CD4-positive, alpha-beta memory T cell (primary cell): ENCODE measurements around the gene DNAJC12. TPM values are rescaled to one million over a fixed set of nuclear protein-coding genes. Genes with fewer than 3 reads are reported as not detected.
A peak's percentile ranks its signal among the peaks of the same experiment; 100 is the strongest.

Source experiments
- CTCF ChIA-PET: fragments of 350-600 bp; sonication (Branson Sonifier 250); formaldehyde crosslinking; loops from one replicate; lab custom pipeline; 2021; ENCODE audit warnings: inconsistent platforms; ENCODE audit not compliant: partially characterized antibody; lab: Charles Lee
- POLR2A ChIA-PET: fragments of 350-600 bp; sonication (Branson Sonifier 250); formaldehyde crosslinking; loops from one replicate; lab custom pipeline; 2021; ENCODE audit not compliant: partially characterized antibody; lab: Charles Lee
- DNase-seq, 5 donors: peaks; one replicate each; pipeline versions ENCODE4 v3.0.0 to v3.0.0-alpha.2; 2020 to 2022; ENCODE audit warnings: mixed read lengths in 1 of 5
- H3K27ac ChIP-seq: one replicate; pipeline ENCODE4 v1.7.0; 2013; ENCODE audit warnings: low read depth, low read length
- H3K27me3 ChIP-seq: 2 replicates; pipeline ENCODE4 v1.7.0; 2013; ENCODE audit warnings: mild to moderate bottlenecking, low read length, moderate library complexity; ENCODE audit not compliant: insufficient read depth
- H3K36me3 ChIP-seq: 2 replicates; pipeline ENCODE4 v1.7.0; 2013; ENCODE audit warnings: mild to moderate bottlenecking, low read length, moderate library complexity; ENCODE audit not compliant: insufficient read depth
- H3K4me1 ChIP-seq: 2 replicates; pipeline ENCODE4 v1.7.0; 2013; ENCODE audit warnings: mild to moderate bottlenecking, low read length, moderate library complexity; ENCODE audit not compliant: insufficient read depth
- H3K4me3 ChIP-seq, 2 donors: one replicate each; pipeline ENCODE4 v1.7.0; 2013; ENCODE audit warnings: low read length in 2 of 2, mild to moderate bottlenecking in 1 of 2
- H3K9me3 ChIP-seq, 2 donors: one replicate each; pipeline ENCODE4 v1.7.0; 2013; ENCODE audit warnings: low read length in 2 of 2, control low read depth in 1 of 2; ENCODE audit not compliant: control insufficient read depth in 1 of 2
- H3K27ac Mint-ChIP-seq, 7 donors: one replicate each; pipeline ENCODE4 v1.8.0; 2020 to 2021; ENCODE audit warnings: mixed read lengths in 7 of 7, mild to moderate bottlenecking in 6 of 7, inconsistent platforms in 3 of 7, moderate library complexity in 3 of 7
- H3K27me3 Mint-ChIP-seq, 2 donors: one replicate each; pipeline ENCODE4 v1.8.0; 2020 to 2021; ENCODE audit warnings: mixed read lengths in 2 of 2
- H3K36me3 Mint-ChIP-seq, 2 donors: one replicate each; pipeline ENCODE4 v1.8.0; 2020 to 2021; ENCODE audit warnings: mixed read lengths in 2 of 2, inconsistent platforms in 1 of 2, mild to moderate bottlenecking in 1 of 2
- H3K4me1 Mint-ChIP-seq, 4 donors: one replicate each; pipeline ENCODE4 v1.8.0; 2020 to 2021; ENCODE audit warnings: mixed read lengths in 4 of 4, mild to moderate bottlenecking in 1 of 4
- H3K4me3 Mint-ChIP-seq, 8 donors: one replicate each; pipeline ENCODE4 v1.8.0; 2020 to 2021; ENCODE audit warnings: mixed read lengths in 8 of 8, mild to moderate bottlenecking in 7 of 8, moderate library complexity in 6 of 8, inconsistent platforms in 3 of 8
- H3K9me3 Mint-ChIP-seq, 8 donors: one replicate each; pipeline ENCODE4 v1.8.0; 2020 to 2021; ENCODE audit warnings: mixed read lengths in 8 of 8, mild to moderate bottlenecking in 5 of 8, inconsistent platforms in 3 of 8, moderate library complexity in 1 of 8
- intact Hi-C: fragments of 100-400 bp; cut with micrococcal nuclease; formaldehyde crosslinking; loops from one replicate; pipeline ENCODE4 v1.15.1; 2023
- polyA plus RNA-seq, 2 donors: library from polyadenylated mRNA; unstranded; fragments of 300-500 nt; fragmentation: Illumina TruSeq; gene quantifications; one replicate each; pipeline ENCODE4 v1.2.3, GENCODE V29; 2021
- total RNA-seq, 2 experiments: library from RNA; stranded (reverse); gene quantifications; one replicate each; pipeline ENCODE4 v1.2.3, GENCODE V29; 2021

DNAJC12 gene
- total and polyA plus RNA-seq, 4 experiments from 2014 or later, result 0.22 TPM; not detected in 3

- Histone ChIP-seq H3K4me1 (no peaks in the 10 kb centered on the region), H3K27ac (no peak overlapping the region), H3K27me3 (no peaks in the 10 kb centered on the region), H3K9me3 (no peaks in the 10 kb centered on the region), H3K4me3 (no peak overlapping the region), H3K36me3 (no peaks in the 10 kb centered on the region)
- H3K4me1 Mint-ChIP-seq, result no peaks in the 10 kb centered on the region
- ChIA-PET CTCF (no interaction called here), POLR2A (no interaction called here)
- peak overlapping the region in 1 of 7 donors; percentile 5 for H3K27ac Mint-ChIP-seq
- no peaks in the 10 kb centered on the region for H3K9me3 Mint-ChIP-seq
- H3K36me3 Mint-ChIP-seq, result no peaks in the 10 kb centered on the region
- no peak for DNase-seq
- H3K4me3 Mint-ChIP-seq, result no peak overlapping the region
- H3K27me3 Mint-ChIP-seq, result peaks cover 0 to 7% of the 10 kb centered on the region in 2 donors
- intact Hi-C loops, result no loop called here
These were observed 18.2 kb downstream of the DNAJC12 start for GRCh38 chr10:67819768-67820204.

GRCh38 chr10:67818323-67818722, 19.7 kb downstream of the DNAJC12 start:
- Mint-ChIP-seq H3K27me3 (peaks cover 0 to 7% of the 10 kb centered on the region in 2 donors), H3K27ac (no peak overlapping the region), H3K9me3 (no peaks in the 10 kb centered on the region), H3K36me3 (no peaks in the 10 kb centered on the region), H3K4me1 (no peaks in the 10 kb centered on the region), H3K4me3 (no peak overlapping the region)
- no peak for DNase-seq
- intact Hi-C loops, result no loop called here
- H3K4me3 ChIP-seq, result no peak overlapping the region
- ChIA-PET CTCF (no interaction called here), POLR2A (no interaction called here)
- H3K36me3 ChIP-seq, result no peaks in the 10 kb centered on the region
- no peaks in the 10 kb centered on the region for H3K27me3 ChIP-seq
- no peaks in the 10 kb centered on the region for H3K4me1 ChIP-seq
- H3K27ac ChIP-seq, result no peak overlapping the region
- no peaks in the 10 kb centered on the region for H3K9me3 ChIP-seq

DNA sequence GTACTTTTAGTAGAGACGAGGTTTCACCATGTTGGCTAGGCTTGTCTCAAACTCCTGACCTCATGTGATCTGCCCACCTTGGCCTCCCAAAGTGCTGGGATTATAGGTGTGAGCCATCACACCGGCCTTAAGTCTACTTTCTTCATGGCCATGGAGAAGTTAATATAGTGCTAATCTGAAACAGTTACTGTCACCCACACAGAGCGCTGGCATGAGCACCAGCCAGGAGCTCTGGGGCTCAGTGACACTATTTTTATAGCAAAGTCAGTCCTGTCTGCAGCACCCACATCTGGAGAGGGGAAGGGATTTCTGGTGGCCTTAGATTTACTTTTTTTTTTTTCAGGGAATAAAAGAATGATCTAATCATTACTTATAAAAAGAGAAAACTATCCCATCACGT, 21.3 kb downstream of the DNAJC12 start:
- Histone ChIP-seq H3K9me3 (no peaks in the 10 kb centered on the region), H3K27me3 (no peaks in the 10 kb centered on the region), H3K4me3 (no peak overlapping the region), H3K4me1 (no peaks in the 10 kb centered on the region), H3K27ac (no peak overlapping the region), H3K36me3 (no peaks in the 10 kb centered on the region)
- H3K9me3 Mint-ChIP-seq, result no peaks in the 10 kb centered on the region
- no peak for DNase-seq
- ChIA-PET POLR2A (no interaction called here), CTCF (no interaction called here)
- no peaks in the 10 kb centered on the region for H3K36me3 Mint-ChIP-seq
- H3K27ac Mint-ChIP-seq, result no peak overlapping the region
- H3K27me3 Mint-ChIP-seq, result peaks cover 5 to 6% of the 10 kb centered on the region in 2 donors
- intact Hi-C loops, result no loop called here
- H3K4me3 Mint-ChIP-seq, result no peak overlapping the region
- no peaks in the 10 kb centered on the region for H3K4me1 Mint-ChIP-seq

- intact Hi-C loops, result no loop called here
- CTCF ChIA-PET, result no interaction called here
These were observed 22.4 kb downstream of the DNAJC12 start for GRCh38 chr10:67815571-67816059.

GRCh38 chr10:67812007-67812406, 26.0 kb downstream of the DNAJC12 start:
- DNase-seq, result no peak
- Histone ChIP-seq H3K4me1 (no peaks in the 10 kb centered on the region), H3K9me3 (no peaks in the 10 kb centered on the region), H3K27ac (no peak overlapping the region), H3K4me3 (no peak overlapping the region), H3K27me3 (no peaks in the 10 kb centered on the region), H3K36me3 (no peaks in the 10 kb centered on the region)
- H3K36me3 Mint-ChIP-seq, result no peaks in the 10 kb centered on the region
- no peak overlapping the region for H3K4me3 Mint-ChIP-seq
- ChIA-PET CTCF (interaction anchor here (1.3 to 2.4 kb wide), 3 partner anchors 24 to 114 kb away, joined by 5 to 6 read pairs (median 6); no protein-coding TSS in a partner anchor), POLR2A (no interaction called here)
- no peaks in the 10 kb centered on the region for H3K4me1 Mint-ChIP-seq
- no peak overlapping the region for H3K27ac Mint-ChIP-seq
- intact Hi-C loops, result no loop called here
- H3K9me3 Mint-ChIP-seq, result no peaks in the 10 kb centered on the region
- H3K27me3 Mint-ChIP-seq, result peaks cover 4 to 9% of the 10 kb centered on the region in 2 donors

More at GRCh38 chr10:67815571-67816059, 22.4 kb downstream of the DNAJC12 start:
- no peaks in the 10 kb centered on the region for H3K36me3 Mint-ChIP-seq
- POLR2A ChIA-PET, result no interaction called here
- H3K4me3 Mint-ChIP-seq, result no peak overlapping the region
- no peaks in the 10 kb centered on the region for H3K27me3 ChIP-seq
- no peaks in the 10 kb centered on the region for H3K9me3 Mint-ChIP-seq
- no peak for DNase-seq
- H3K4me3 ChIP-seq, result no peak overlapping the region
- H3K36me3 ChIP-seq, result no peaks in the 10 kb centered on the region
- H3K4me1 ChIP-seq, result no peaks in the 10 kb centered on the region
- H3K27ac ChIP-seq, result no peak overlapping the region
- H3K9me3 ChIP-seq, result no peaks in the 10 kb centered on the region
- no peaks in the 10 kb centered on the region for H3K4me1 Mint-ChIP-seq
- peak overlapping the region in 1 of 7 donors; percentile 64 for H3K27ac Mint-ChIP-seq
- H3K27me3 Mint-ChIP-seq, result peaks cover 4 to 6% of the 10 kb centered on the region in 2 donors

DNA sequence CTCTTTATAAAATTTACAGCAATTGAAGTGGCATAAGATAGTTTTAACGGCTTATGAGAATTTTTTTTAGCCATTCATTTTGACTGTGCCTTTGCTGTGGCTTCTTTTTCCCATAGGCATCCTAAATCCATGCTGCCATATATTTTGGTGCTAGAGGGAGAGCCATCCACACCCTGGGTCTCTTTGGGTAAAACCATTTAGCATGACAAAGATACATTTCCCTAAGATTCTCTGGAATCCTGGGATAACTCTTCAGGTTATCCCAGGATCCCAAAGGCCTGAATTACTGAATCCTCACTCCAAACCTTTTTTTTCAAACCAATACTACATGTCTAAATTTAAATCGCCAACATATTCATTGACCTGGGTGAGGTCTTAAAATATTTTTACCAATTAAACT, 28.9 kb downstream of the DNAJC12 start:
- H3K36me3 Mint-ChIP-seq, result no peaks in the 10 kb centered on the region
- no peak overlapping the region for H3K4me3 Mint-ChIP-seq
- Histone ChIP-seq H3K4me1 (no peaks in the 10 kb centered on the region), H3K27me3 (no peaks in the 10 kb centered on the region), H3K36me3 (no peaks in the 10 kb centered on the region), H3K27ac (no peak overlapping the region), H3K4me3 (no peak overlapping the region), H3K9me3 (no peaks in the 10 kb centered on the region)
- CTCF ChIA-PET, result no interaction called here
- H3K4me1 Mint-ChIP-seq, result no peaks in the 10 kb centered on the region
- intact Hi-C loops, result no loop called here
- no peak for DNase-seq
- H3K27me3 Mint-ChIP-seq, result peaks cover 4 to 9% of the 10 kb centered on the region in 2 donors
- POLR2A ChIA-PET, result no interaction called here
- H3K27ac Mint-ChIP-seq, result no peak overlapping the region
- no peaks in the 10 kb centered on the region for H3K9me3 Mint-ChIP-seq

DNA sequence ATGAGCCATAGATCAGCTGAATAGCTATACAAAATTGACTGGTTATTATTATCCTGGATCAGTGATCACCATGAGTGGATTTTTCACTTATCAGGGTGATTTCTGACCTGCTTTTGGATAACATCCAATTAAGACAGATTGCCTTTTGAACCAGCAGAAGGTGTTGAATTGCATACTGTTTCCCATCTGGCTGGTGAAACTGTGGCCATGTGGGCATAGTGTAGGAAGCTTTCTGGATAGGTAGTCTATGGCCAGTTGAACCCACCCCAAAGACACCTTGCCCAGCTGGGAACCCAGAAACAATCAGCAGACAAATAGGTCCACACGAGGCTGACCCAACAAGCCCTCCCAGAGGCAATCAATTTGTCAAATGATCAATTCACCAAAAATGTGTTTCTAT, 29.3 kb downstream of the DNAJC12 start:
- H3K27ac ChIP-seq, result no peak overlapping the region
- H3K27ac Mint-ChIP-seq, result no peak overlapping the region
- peaks cover 4 to 9% of the 10 kb centered on the region in 2 donors for H3K27me3 Mint-ChIP-seq
- POLR2A ChIA-PET, result no interaction called here
- no peaks in the 10 kb centered on the region for H3K9me3 Mint-ChIP-seq
- H3K27me3 ChIP-seq, result no peaks in the 10 kb centered on the region
- H3K36me3 ChIP-seq, result no peaks in the 10 kb centered on the region
- no peak overlapping the region for H3K4me3 Mint-ChIP-seq
- H3K9me3 ChIP-seq, result no peaks in the 10 kb centered on the region
- CTCF ChIA-PET, result no interaction called here
- intact Hi-C loops, result no loop called here
- H3K4me1 Mint-ChIP-seq, result no peaks in the 10 kb centered on the region
- no peak overlapping the region for H3K4me3 ChIP-seq
- no peaks in the 10 kb centered on the region for H3K36me3 Mint-ChIP-seq
- DNase-seq, result no peak
- no peaks in the 10 kb centered on the region for H3K4me1 ChIP-seq
